Parathyroid adenoma (tissue), 2 donors: ENCODE results near the gene RERE.

ENCODE experiments used
- H2AFZ ChIP-seq: fragments of 300-600 bp; sonication (generic); one replicate; pipeline ENCODE4 v1.7.0; 2017; ENCODE audit warnings: antibody characterized with exemption, mild to moderate bottlenecking
- H3K27ac ChIP-seq: fragments of 300-600 bp; sonication (generic); one replicate; pipeline ENCODE4 v1.7.0; 2017
- H3K27me3 ChIP-seq: fragments of 300-600 bp; sonication (generic); one replicate; pipeline ENCODE4 v1.7.0; 2017; ENCODE audit warnings: low read length; ENCODE audit not compliant: control insufficient read depth, insufficient read depth
- H3K36me3 ChIP-seq: fragments of 300-600 bp; sonication (generic); one replicate; pipeline ENCODE4 v1.7.0; 2017; ENCODE audit warnings: low read length; ENCODE audit not compliant: control insufficient read depth, insufficient read depth
- H3K4me1 ChIP-seq: fragments of 300-600 bp; sonication (generic); one replicate; pipeline ENCODE4 v1.7.0; 2017; ENCODE audit warnings: control low read depth
- H3K4me2 ChIP-seq: fragments of 300-600 bp; sonication (generic); one replicate; pipeline ENCODE4 v1.7.0; 2017; ENCODE audit warnings: low read length
- H3K4me3 ChIP-seq: fragments of 300-600 bp; sonication (generic); one replicate; pipeline ENCODE4 v1.7.0; 2017; ENCODE audit warnings: low read depth, low read length
- H3K79me2 ChIP-seq: fragments of 300-600 bp; sonication (generic); one replicate; pipeline ENCODE4 v1.7.0; 2017; ENCODE audit warnings: control low read depth
- H3K9ac ChIP-seq: fragments of 300-600 bp; sonication (generic); one replicate; pipeline ENCODE4 v1.7.0; 2017; ENCODE audit warnings: mild to moderate bottlenecking
- H3K9me3 ChIP-seq: fragments of 300-600 bp; sonication (generic); one replicate; pipeline ENCODE4 v1.7.0; 2017; ENCODE audit warnings: low read length; ENCODE audit not compliant: control insufficient read depth
- TF ChIP-seq, protein P1 (sequence below): fragments of 300-600 bp; sonication (generic); IDR thresholded peaks from one replicate; pipeline ENCODE4 v1.7.0; 2017; ENCODE audit warnings: antibody characterized with exemption, mild to moderate bottlenecking
- donor health status: primary hyperparathyroidism.

The RERE gene

DNA sequence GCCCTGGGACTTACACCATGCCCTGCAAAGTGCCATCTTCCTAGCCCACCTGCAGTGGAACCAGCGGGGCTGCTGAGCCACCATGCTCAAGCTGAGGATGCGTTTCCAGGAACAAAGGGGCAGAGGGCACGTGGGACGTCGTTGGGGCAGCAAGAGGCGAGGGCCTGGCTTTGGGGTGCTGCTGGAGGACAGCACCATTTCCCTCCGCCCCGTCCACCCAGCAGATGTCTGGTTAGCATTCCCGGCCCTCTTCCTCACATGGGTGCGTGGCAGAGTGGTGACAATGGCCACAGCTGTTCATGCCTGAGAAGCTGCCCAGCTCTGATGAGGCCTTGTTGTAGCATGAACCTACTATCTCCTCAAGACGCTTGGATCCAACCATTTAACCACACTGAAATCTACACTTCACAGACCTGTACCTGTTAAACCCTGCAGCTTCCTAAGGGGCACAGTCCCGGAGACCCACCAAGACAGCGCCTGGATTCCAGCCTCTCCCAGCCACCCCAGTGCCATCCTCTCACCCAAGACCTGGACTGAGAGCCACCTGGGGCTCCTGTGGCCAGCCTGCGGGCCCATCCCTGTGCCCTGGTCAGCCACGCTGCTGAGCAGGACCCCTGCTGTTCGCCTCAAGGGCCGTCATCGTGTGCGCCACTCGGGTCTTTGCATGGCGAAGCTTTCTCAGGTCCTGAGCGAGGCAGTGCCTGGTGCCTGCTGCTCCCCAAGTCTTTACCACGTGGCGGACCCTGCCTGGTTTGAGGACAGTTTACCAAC, 466.3 kb downstream of the RERE start:
- no peak overlapping the region for H3K4me3 ChIP-seq
- no peak overlapping the region for H2AFZ ChIP-seq
- no peaks in the 10 kb centered on the region for H3K27me3 ChIP-seq
- TF ChIP-seq, protein P1, sequence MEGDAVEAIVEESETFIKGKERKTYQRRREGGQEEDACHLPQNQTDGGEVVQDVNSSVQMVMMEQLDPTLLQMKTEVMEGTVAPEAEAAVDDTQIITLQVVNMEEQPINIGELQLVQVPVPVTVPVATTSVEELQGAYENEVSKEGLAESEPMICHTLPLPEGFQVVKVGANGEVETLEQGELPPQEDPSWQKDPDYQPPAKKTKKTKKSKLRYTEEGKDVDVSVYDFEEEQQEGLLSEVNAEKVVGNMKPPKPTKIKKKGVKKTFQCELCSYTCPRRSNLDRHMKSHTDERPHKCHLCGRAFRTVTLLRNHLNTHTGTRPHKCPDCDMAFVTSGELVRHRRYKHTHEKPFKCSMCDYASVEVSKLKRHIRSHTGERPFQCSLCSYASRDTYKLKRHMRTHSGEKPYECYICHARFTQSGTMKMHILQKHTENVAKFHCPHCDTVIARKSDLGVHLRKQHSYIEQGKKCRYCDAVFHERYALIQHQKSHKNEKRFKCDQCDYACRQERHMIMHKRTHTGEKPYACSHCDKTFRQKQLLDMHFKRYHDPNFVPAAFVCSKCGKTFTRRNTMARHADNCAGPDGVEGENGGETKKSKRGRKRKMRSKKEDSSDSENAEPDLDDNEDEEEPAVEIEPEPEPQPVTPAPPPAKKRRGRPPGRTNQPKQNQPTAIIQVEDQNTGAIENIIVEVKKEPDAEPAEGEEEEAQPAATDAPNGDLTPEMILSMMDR, result no peak
- no peak overlapping the region for H3K27ac ChIP-seq
- H3K9me3 ChIP-seq, result no peaks in the 10 kb centered on the region
- H3K79me2 ChIP-seq, result no peaks in the 10 kb centered on the region
- no peaks in the 10 kb centered on the region for H3K36me3 ChIP-seq
- H3K9ac ChIP-seq, result no peak overlapping the region
- no peaks in the 10 kb centered on the region for H3K4me1 ChIP-seq
- H3K4me2 ChIP-seq, result no peak overlapping the region

- H3K4me2 ChIP-seq, result no peak overlapping the region
- no peak overlapping the region for H3K27ac ChIP-seq
- no peaks in the 10 kb centered on the region for H3K27me3 ChIP-seq
- H3K4me1 ChIP-seq, result no peaks in the 10 kb centered on the region
- no peaks in the 10 kb centered on the region for H3K79me2 ChIP-seq
- TF ChIP-seq, protein P1, result no peak
- no peak overlapping the region for H2AFZ ChIP-seq
- H3K9me3 ChIP-seq, result no peaks in the 10 kb centered on the region
- H3K36me3 ChIP-seq, result no peaks in the 10 kb centered on the region
- H3K4me3 ChIP-seq, result no peak overlapping the region
- no peak overlapping the region for H3K9ac ChIP-seq
Measured at GRCh38 chr1:8349961-8350360, 467.5 kb downstream of the RERE start.

DNA sequence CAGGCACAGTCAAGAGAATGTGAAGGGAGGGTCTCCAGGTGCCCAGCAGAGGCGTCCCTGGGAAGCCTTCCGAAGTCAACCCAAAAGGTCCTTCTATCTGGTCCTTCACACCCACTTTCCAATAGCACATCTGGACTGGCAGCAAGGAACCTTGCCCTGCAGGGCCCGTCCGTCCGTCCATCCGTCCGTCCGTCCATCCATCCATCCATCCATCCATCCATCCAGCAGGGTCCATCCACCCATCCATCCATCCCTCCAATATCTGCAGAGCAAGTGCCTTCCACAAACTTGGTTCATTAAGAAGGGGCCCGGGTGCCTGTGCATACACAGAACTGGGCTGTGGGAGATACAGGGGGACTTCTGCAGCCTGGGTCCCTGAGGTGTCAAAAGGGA, 468.0 kb downstream of the RERE start:
- no peak overlapping the region for H2AFZ ChIP-seq
- H3K27me3 ChIP-seq, result no peaks in the 10 kb centered on the region
- no peaks in the 10 kb centered on the region for H3K79me2 ChIP-seq
- H3K9me3 ChIP-seq, result no peaks in the 10 kb centered on the region
- TF ChIP-seq, protein P1, result no peak
- H3K4me2 ChIP-seq, result no peak overlapping the region
- no peaks in the 10 kb centered on the region for H3K4me1 ChIP-seq
- no peak overlapping the region for H3K27ac ChIP-seq
- no peaks in the 10 kb centered on the region for H3K36me3 ChIP-seq
- no peak overlapping the region for H3K9ac ChIP-seq
- H3K4me3 ChIP-seq, result no peak overlapping the region

GRCh38 chr1:8348777-8349472, 468.5 kb downstream of the RERE start:
- no peak overlapping the region for H3K4me2 ChIP-seq
- no peak overlapping the region for H3K4me3 ChIP-seq
- H3K9me3 ChIP-seq, result no peaks in the 10 kb centered on the region
- no peaks in the 10 kb centered on the region for H3K27me3 ChIP-seq
- H3K9ac ChIP-seq, result no peak overlapping the region
- no peaks in the 10 kb centered on the region for H3K4me1 ChIP-seq
- no peak overlapping the region for H2AFZ ChIP-seq
- TF ChIP-seq, protein P1, result peak; percentile 70
- H3K36me3 ChIP-seq, result no peaks in the 10 kb centered on the region
- no peaks in the 10 kb centered on the region for H3K79me2 ChIP-seq
- H3K27ac ChIP-seq, result no peak overlapping the region
